IMR-90 (cell line): ENCODE measurements around the gene RNF166. TPM values are rescaled to one million over a fixed set of nuclear protein-coding genes. Genes with fewer than 3 reads are reported as not detected.

Experiments
- microRNA-seq, 2 experiments: library from miRNA; stranded (forward) in 1 of 2; unstranded in 1 of 2; fragments of 10-50 nt in 1 of 2; fragments of <30 nt in 1 of 2; gene quantifications in 1 of 2; microRNA quantifications in 1 of 2; one replicate each; pipeline versions ENCODE3 to v1.1.0; 2013 to 2020; ENCODE audit not compliant: insufficient read depth in 1 of 2, insufficient read length in 1 of 2, unreplicated experiment in 1 of 2
- polyA plus RNA-seq, 3 experiments: library from polyadenylated mRNA; depleted of rRNA; stranded (reverse); fragments of >200 nt; gene quantifications; 2 replicates each; pipeline ENCODE4 v1.2.3, GENCODE V29; 2012; ENCODE audit warnings: low replicate concordance in 1 of 3
- total RNA-seq: library from RNA; depleted of rRNA; stranded (reverse); fragments of >200 nt; gene quantifications from 2 replicates; pipeline ENCODE4 v1.2.3, GENCODE V29; 2012; rRNA removed

RNF166 gene
- total and polyA plus RNA-seq, 2 of the 4 experiments (the other 2 are of a cell fraction), result 8.1 to 17.4 TPM

Small RNAs within 50 kb of the gene (microRNA-seq; reads per million reads assigned to microRNA genes)
- gene MIR4722 (ENCODE audit: unreplicated experiment), result not detected

Other genes starting within 250 kb of the RNF166 start
- 3.4 and 4.2 TPM in 2 replicates for gene ZC3H18, start 136.0 kb downstream of the RNF166 start, total RNA-seq
- gene ZC3H18, start 136.0 kb downstream of the RNF166 start, polyA plus RNA-seq (2012; rRNA removed), result 21.3 and 22.7 TPM in 2 replicates
- gene IL17C, start 67.8 kb downstream of the RNF166 start, total RNA-seq, result not detected in 2 replicates
- gene IL17C, start 67.8 kb downstream of the RNF166 start, polyA plus RNA-seq (2012; rRNA removed), result 0.09 TPM in 1 of 2 replicates, not detected in the other
- gene CYBA, start 55.4 kb downstream of the RNF166 start, total RNA-seq, result 65.6 and 90.5 TPM in 2 replicates
- gene CYBA, start 55.4 kb downstream of the RNF166 start, polyA plus RNA-seq (2012; rRNA removed), result 169 and 228 TPM in 2 replicates
- gene MVD, start 43.3 kb downstream of the RNF166 start, total RNA-seq, result 17.2 and 18.3 TPM in 2 replicates
- 28.4 and 33.1 TPM in 2 replicates for gene MVD, start 43.3 kb downstream of the RNF166 start, polyA plus RNA-seq (2012; rRNA removed)
- gene SNAI3, start 19.9 kb downstream of the RNF166 start, total RNA-seq, result not detected in 2 replicates
- 0.21 and 0.34 TPM in 2 replicates for gene SNAI3, start 19.9 kb downstream of the RNF166 start, polyA plus RNA-seq (2012; rRNA removed)
- 12.8 and 12.9 TPM in 2 replicates for gene CTU2, start 95 bp upstream of the RNF166 start, total RNA-seq
- gene CTU2, start 95 bp upstream of the RNF166 start, polyA plus RNA-seq (2012; rRNA removed), result 18.4 and 23.4 TPM in 2 replicates
- gene PIEZO1, start 78.8 kb upstream of the RNF166 start, total RNA-seq, result 36.2 and 48.6 TPM in 2 replicates
- 372 and 392 TPM in 2 replicates for gene PIEZO1, start 78.8 kb upstream of the RNF166 start, polyA plus RNA-seq (2012; rRNA removed)
- 3.2 and 4.7 TPM in 2 replicates for gene CDT1, start 97.4 kb upstream of the RNF166 start, total RNA-seq
- gene CDT1, start 97.4 kb upstream of the RNF166 start, polyA plus RNA-seq (2012; rRNA removed), result 11.8 and 13.2 TPM in 2 replicates
- gene APRT, start 105.5 kb upstream of the RNF166 start, total RNA-seq, result 40.5 and 41.7 TPM in 2 replicates
- 157 and 209 TPM in 2 replicates for gene APRT, start 105.5 kb upstream of the RNF166 start, polyA plus RNA-seq (2012; rRNA removed)
- 7.2 TPM in 2 replicates for gene GALNS, start 150.5 kb upstream of the RNF166 start, total RNA-seq
- gene GALNS, start 150.5 kb upstream of the RNF166 start, polyA plus RNA-seq (2012; rRNA removed), result 30.2 and 32.5 TPM in 2 replicates
- gene TRAPPC2L, start 150.7 kb upstream of the RNF166 start, total RNA-seq, result 84.2 and 102 TPM in 2 replicates
- 109 and 112 TPM in 2 replicates for gene TRAPPC2L, start 150.7 kb upstream of the RNF166 start, polyA plus RNA-seq (2012; rRNA removed)
- not detected in 2 replicates for gene PABPN1L, start 160.3 kb upstream of the RNF166 start, total RNA-seq
- not detected in 2 replicates for gene PABPN1L, start 160.3 kb upstream of the RNF166 start, polyA plus RNA-seq (2012; rRNA removed)